GM12891 (cell line): ENCODE measurements around the gene CHERP.
"Not testable (repeated sequence)": the region's sequence is repeated elsewhere in the genome, so short reads cannot be mapped to it uniquely, and the experiment has no call there.

Source experiments
- DNase-seq: peaks from one replicate; pipeline ENCODE4 v3.0.0; 2011; ENCODE audit warnings: low spot score; ENCODE audit not compliant: insufficient read length
- FAIRE-seq: peaks from 2 replicates; lab custom pipeline; 2011; peaks lifted over from hg19 to GRCh38; lab: Jason Lieb, UNC
- PAX5 ChIP-seq: IDR thresholded peaks from 2 replicates; pipeline ENCODE4 v1.6.1; 2011; ENCODE audit warnings: low read length, moderate library complexity, mild to moderate bottlenecking; ENCODE audit not compliant: insufficient read depth, severe bottlenecking
- POLR2A ChIP-seq: IDR thresholded peaks from 2 replicates; pipeline ENCODE4 v1.6.1; 2011; ENCODE audit warnings: low read depth, low read length, control low read depth
- POLR2AphosphoS5 ChIP-seq: IDR thresholded peaks from 2 replicates; pipeline ENCODE4 v1.6.1; 2011; ENCODE audit warnings: low read depth, low read length, control low read depth
- POU2F2 ChIP-seq: IDR thresholded peaks from 2 replicates; pipeline ENCODE4 v1.6.1; 2011; ENCODE audit warnings: low read depth, mild to moderate bottlenecking, control low read depth, low read length, moderate library complexity
- SPI1 ChIP-seq: IDR thresholded peaks from 2 replicates; pipeline ENCODE4 v1.6.1; 2011; ENCODE audit warnings: low read depth, low read length, control low read depth
- TAF1 ChIP-seq: IDR thresholded peaks from 2 replicates; pipeline ENCODE4 v1.6.1; 2011; ENCODE audit warnings: low read depth, low read length, control low read depth

The CHERP gene

DNA sequence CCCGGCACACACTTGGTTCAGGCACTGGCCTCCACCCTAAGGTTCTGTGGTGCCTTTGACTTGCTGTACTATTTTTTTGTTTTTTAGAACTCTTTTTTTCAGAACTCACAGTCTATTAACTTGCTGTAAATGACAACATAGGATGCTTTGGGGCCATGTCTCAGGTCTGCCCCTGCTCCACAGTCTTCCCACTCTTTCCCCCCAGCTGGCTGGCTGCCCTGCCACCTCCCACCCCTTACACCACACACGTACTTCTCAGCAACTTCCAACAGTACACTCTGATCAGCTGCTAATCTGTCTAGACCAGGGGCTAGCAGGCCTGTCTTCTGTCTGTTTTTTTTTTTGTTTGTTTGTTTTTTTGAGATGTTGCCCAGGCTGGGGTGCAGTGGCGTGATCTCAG is 38.0 kb downstream of the CHERP start:
- FAIRE-seq (no peak), DNase-seq (no peak)
- TF ChIP-seq TAF1 (no peak), PAX5 (no peak), SPI1 (no peak), POU2F2 (no peak)

DNA sequence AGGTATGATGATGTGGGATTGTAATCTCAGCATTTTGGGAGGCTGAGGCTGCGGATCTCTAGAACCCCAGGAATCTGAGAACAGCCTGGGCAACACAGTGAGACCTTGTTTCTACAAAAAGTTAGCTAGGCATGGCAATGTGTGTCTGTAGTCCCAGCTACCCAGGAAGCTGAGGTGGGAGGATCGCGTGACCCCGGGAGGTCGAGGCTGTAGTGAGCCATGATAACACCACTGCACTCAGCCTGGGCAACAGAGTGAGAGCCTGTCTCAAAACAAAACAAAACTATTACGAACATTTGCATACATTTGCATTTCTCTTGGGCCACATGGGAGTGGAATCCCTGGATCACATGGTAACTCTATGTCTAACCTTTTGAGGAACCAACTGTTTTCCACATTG is 44.4 kb downstream of the CHERP start:
- DNase-seq, result no peak
- TF ChIP-seq POLR2AphosphoS5 (no peak), POU2F2 (no peak), PAX5 (no peak), SPI1 (no peak), POLR2A (no peak), TAF1 (no peak)
- FAIRE-seq, result no peak

DNA sequence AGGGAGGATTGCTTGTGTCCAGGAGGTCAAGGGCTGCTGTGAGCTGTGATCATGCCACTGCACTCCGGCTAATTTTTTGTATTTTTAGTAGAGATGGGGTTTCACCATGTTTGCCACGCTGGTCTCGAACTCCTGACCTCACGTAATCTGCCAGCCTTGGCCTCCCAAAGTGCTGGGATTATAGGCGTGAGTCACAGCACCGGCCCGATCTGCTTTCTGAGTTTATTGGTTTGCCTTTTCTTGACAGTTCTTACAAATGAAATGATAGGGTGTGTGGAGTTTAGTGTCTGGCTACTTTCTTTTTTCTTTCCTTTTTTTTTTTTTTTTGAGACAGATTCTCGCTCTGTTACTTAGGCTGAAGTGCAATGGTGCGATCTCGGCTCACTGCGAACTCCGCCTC is 45.2 kb downstream of the CHERP start:
- DNase-seq (no peak), FAIRE-seq (no peak)
- TF ChIP-seq POLR2A, result no peak
- no peak for TF ChIP-seq PAX5
- no peak for TF ChIP-seq TAF1
- no peak for TF ChIP-seq SPI1
- TF ChIP-seq POLR2AphosphoS5, result no peak
- TF ChIP-seq POU2F2, result no peak

DNA sequence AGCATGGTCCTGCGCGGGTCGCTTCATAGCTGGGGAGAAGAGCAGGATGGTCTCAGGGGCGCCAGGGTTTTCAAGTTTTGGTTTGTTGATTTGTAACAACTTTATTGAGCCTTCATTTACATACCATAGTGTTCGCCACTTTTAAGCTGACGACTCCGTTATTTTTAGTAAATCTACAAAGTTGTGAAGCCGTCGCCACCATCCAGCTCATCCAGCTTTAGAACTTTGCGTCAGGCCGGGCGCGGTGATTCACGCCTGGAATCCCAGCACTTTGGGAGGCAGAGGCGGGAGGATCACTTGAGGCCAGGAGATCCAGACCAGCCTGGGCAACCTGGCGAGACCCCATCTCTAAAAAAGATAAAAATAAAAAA is 45.6 kb downstream of the CHERP start:
- FAIRE-seq, result no peak

DNA sequence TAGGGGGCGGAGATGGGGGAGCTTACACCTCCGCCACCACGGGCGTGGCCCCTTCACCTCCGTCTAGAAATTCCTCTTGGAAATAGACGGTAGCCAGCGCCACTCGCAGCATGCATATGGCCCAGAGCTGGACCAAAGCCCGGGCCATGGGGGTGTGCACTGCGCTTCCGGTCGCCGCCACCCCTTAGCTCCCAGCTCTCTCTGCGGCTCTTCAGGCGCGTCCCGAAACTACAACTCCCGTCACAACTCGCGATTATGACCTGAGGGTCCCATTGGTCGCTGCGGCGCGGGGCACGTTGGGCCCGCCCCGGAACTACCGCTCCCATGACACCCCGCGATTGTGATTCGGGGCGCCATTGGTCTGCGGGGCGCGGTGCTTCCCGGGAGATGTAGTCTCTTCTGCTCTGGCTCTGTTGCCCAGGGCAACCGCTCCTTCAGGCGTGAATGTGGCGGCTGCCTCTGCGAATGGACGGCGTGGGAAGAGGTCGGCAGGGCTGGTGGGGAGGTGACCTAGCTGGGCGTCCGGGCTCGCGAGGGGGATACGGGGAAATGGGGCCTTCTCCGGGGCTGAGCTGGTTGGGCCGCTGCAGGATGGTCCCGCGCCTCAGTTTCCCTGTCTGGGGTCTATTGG is 46.1 kb downstream of the CHERP start, which contains the start of the genes C19orf44 and CALR3:
TSS of gene C19orf44 (plus strand) at position 413 of the 631 bp plus-strand sequence. CDS start 4,399 bp downstream, outside the sequence.
TSS of gene CALR3 (minus strand) at position 186 of the 631 bp plus-strand sequence. CDS start at position 148, 38 bp downstream.
- FAIRE-seq, result peak; percentile 98
- peak; percentile 68 for TF ChIP-seq TAF1
- TF ChIP-seq POLR2AphosphoS5, result peak; percentile 67; the same call in 1 of the 2 replicates
- 0 out of 2 replicates have a peak, but pooled peaks have one; percentile 6 for TF ChIP-seq SPI1
- no peak for TF ChIP-seq PAX5
- TF ChIP-seq POU2F2, result peak; percentile 84; the same call in 1 of the 2 replicates
- peak; percentile 52 for TF ChIP-seq POLR2A
- DNase-seq, result peak; percentile 92

More for the DNA sequence above, 45.6 kb downstream of the CHERP start:
- DNase-seq, result no peak
- TF ChIP-seq TAF1 (no peak), POU2F2 (peak; percentile 38; the same call in 1 of the 2 replicates)

DNA sequence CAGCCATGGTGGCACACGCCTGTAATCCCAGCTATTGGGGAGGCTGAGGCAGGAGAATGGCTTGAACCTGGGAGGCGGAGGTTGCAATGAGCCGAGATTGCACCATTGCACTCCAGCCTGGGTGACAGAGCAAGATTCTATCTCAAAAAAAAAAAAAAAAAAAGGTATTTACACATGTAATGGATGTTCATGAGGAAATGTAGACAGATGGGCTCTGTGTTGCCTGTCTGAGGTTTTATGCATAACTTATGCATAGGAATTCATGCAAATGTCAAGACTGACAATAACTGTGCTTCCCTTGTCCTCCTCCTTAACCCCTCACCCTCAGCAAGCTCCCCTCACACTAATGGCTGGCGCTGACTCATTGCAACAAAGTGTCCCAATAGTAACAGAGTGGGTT is 55.8 kb downstream of the CHERP start:
- DNase-seq, result not testable (repeated sequence)

DNA sequence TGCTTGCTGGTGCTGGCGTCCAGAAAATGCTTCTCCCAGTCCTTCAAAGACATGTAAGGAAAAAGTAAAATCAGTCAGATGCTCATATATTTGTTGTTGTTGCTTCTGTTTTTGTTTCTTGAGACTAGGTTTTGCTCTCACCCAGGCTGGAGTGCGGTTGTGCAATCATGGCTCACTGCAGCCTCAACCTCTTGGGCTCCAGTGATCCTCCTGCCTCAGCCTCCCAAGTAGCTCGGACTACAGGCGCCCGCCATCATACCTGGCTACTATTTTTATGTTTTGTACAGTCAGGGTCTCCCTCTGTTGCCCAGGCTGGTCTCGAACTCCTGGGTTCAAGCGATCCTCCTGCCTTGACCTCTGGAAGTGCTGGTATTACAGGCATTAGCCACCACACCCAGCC is 59.5 kb downstream of the CHERP start:
- no peak for FAIRE-seq
- DNase-seq, result no peak
- TF ChIP-seq TAF1, result no peak
- no peak for TF ChIP-seq SPI1
- TF ChIP-seq POLR2AphosphoS5, result no peak
- no peak for TF ChIP-seq POLR2A
- no peak for TF ChIP-seq PAX5
- no peak for TF ChIP-seq POU2F2

More for the DNA sequence above, 55.8 kb downstream of the CHERP start:
- FAIRE-seq, result not testable (repeated sequence)

DNA sequence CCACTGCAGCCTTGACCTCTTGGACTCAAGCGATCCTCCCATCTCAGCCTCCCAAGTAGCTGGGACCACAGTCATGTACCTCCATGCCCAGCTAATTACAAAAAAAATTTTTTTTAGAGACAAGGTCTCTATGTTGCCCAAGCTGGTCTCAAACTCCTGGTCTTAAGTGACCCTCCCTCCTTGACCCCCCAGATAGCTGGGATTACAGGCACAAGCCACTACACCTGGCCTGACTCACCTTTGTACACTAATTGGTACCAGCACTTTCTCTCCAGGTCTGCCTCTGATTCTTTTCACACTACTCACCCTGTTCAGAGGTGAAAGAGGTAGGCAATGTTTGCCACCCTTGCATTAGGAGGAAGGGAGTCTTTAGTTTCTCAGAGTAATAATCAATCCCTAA is 64.9 kb downstream of the CHERP start:
- DNase-seq (no peak), FAIRE-seq (no peak)
- TF ChIP-seq POU2F2 (no peak), TAF1 (no peak), PAX5 (no peak), SPI1 (no peak)

DNA sequence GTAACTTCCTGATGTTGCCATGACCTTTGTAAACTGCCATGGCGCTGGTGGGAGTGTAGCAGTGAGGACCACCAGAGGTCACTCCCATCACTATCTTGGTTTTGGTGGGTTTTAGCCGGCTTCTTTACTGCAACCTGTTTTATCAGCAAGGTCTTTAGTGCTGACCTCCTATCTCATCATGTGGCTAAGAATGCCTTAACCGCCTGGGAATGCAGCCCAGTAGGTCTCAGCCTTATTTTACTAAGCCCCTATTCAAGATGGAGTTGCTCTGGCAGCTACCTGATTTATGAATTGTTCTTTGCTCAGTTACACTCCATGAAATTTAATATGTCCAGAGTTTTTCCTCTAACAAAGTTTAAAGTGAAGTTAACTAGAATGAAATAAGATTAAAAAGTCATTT is 65.8 kb downstream of the CHERP start:
- DNase-seq (no peak), FAIRE-seq (no peak)
- TF ChIP-seq POLR2AphosphoS5 (no peak), POU2F2 (no peak), TAF1 (no peak), POLR2A (no peak), PAX5 (no peak), SPI1 (no peak)

DNA sequence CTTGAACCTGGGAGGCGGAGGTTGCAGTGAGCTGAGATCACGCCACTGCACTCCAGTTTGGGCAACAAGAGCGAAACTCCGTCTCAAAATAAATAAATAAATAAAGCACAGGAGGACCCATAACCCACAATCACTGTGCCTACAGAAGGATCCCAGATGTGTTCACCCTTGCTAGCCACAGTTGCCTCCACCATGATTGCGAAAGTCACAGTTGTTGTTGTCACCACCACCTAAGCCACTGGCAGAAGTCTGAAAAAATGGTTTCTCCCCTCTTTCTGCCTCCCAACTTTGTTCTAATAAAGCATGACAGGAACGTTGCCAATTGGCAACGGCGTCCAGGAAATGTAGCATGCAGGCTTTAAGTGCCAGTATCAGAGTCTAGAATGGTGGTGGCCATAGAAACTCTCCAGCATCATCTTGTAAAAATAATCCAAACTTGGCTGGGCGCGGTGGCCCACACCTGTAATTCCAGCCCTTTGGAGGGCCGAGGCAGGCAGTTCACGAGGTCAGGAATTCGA is 68.3 kb downstream of the CHERP start:
- DNase-seq, result no peak
- no peak for FAIRE-seq
- TF ChIP-seq POLR2AphosphoS5 (no peak), SPI1 (no peak), POU2F2 (no peak), TAF1 (no peak), POLR2A (no peak), PAX5 (no peak)
